HCT116 (cell line): ENCODE results near the gene CYP2B6.

Source experiments
- POLR2AphosphoS5 ChIP-seq: IDR thresholded peaks from 2 replicates; pipeline ENCODE4 v1.6.1; 2011; ENCODE audit warnings: mild to moderate bottlenecking, low read depth, low read length, moderate library complexity
- SIN3A ChIP-seq: IDR thresholded peaks from 2 replicates; pipeline ENCODE4 v1.6.1; 2012; ENCODE audit warnings: low read depth

GRCh38 chr19:41027273-41027967 is 36.3 kb downstream of the CYP2B6 start:
- TF ChIP-seq POLR2AphosphoS5: no peak
- no peak for TF ChIP-seq SIN3A
